ENCODE results near the gene EPO. TPM values are rescaled to one million over a fixed set of nuclear protein-coding genes. Genes with fewer than 3 reads are reported as not detected.
"Not testable (repeated sequence)": the region's sequence is repeated elsewhere in the genome, so short reads cannot be mapped to it uniquely, and the experiment has no call there.

Gene EPO
- total RNA-seq, 1 donor: not detected

DNA sequence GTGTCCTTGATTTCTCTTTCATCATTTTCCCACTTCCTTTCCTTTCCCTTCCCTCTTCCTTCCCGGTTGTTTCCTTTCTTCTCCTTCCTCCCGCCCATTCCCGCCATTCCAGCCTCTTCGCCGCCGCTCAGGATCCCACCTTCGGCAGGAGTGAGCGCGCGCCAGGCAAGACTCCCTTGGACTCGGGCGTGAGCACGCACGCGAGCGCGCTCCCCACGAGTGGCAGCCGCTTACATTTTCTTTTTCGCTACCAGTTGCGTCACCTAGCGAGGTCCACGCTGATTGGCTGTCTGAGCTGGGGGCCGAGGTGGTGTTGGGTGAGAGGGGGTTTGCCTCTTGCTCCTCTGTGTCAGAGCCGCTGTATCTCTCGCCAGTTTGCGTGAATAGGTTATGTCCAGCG is 24.9 kb downstream of the EPO start:
- H3K27me3 ChIP-seq (ENCODE audit: insufficient read depth, low read length): no peaks in the 10 kb centered on the region
- no peaks in the 10 kb centered on the region for H3K9me3 ChIP-seq (ENCODE audit: low read depth, low read length)
- peak overlapping the region; percentile 62 for H2AFZ ChIP-seq (ENCODE audit: low read length)
- no peak overlapping the region for H3K27ac ChIP-seq (ENCODE audit: low read depth, low read length)
- no peaks in the 10 kb centered on the region for H3K36me3 ChIP-seq (ENCODE audit: insufficient read depth, low read length)
- H3K4me3 ChIP-seq (ENCODE audit: insufficient read depth, low read length): peak overlapping the region; percentile 69
- H3K4me2 ChIP-seq (ENCODE audit: insufficient read depth, low read length): peak overlapping the region; percentile 75
- no peaks in the 10 kb centered on the region for H3K4me1 ChIP-seq (ENCODE audit: insufficient read depth, low read length)
- no peaks in the 10 kb centered on the region for H3K79me2 ChIP-seq (ENCODE audit: insufficient read depth, low read length)
- DNase-seq (ENCODE audit: insufficient read length, low spot score, missing footprints): peak; percentile 62
- TF ChIP-seq, protein P1, sequence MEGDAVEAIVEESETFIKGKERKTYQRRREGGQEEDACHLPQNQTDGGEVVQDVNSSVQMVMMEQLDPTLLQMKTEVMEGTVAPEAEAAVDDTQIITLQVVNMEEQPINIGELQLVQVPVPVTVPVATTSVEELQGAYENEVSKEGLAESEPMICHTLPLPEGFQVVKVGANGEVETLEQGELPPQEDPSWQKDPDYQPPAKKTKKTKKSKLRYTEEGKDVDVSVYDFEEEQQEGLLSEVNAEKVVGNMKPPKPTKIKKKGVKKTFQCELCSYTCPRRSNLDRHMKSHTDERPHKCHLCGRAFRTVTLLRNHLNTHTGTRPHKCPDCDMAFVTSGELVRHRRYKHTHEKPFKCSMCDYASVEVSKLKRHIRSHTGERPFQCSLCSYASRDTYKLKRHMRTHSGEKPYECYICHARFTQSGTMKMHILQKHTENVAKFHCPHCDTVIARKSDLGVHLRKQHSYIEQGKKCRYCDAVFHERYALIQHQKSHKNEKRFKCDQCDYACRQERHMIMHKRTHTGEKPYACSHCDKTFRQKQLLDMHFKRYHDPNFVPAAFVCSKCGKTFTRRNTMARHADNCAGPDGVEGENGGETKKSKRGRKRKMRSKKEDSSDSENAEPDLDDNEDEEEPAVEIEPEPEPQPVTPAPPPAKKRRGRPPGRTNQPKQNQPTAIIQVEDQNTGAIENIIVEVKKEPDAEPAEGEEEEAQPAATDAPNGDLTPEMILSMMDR (IDR thresholded peaks at IDR 0.05; ENCODE audit: extremely low read depth, low read depth, low read length): no peak
- H4K20me1 ChIP-seq (ENCODE audit: insufficient read depth, low read length): no peaks in the 10 kb centered on the region

DNA sequence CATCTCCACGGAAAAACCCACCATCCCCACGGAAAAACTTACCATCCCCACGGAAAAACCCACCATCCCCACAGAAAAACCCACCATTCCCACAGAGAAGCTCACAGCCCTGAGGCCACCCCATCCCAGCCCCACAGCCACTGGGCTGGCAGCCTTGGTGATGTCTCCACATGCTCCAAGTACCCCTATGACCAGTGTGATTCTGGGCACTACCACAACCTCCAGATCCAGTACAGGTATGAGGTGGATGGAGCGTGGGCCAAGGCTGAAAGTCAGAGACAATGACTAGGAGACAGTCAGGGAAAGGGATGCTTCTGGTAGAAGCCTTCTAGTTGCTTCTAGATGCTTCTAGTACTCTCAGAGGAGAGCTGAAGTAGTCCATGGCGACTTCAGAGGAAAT is 32.7 kb downstream of the EPO start:
- H3K4me1 ChIP-seq (ENCODE audit: insufficient read depth, low read length): no peaks in the 10 kb centered on the region
- H3K79me2 ChIP-seq (ENCODE audit: insufficient read depth, low read length): no peaks in the 10 kb centered on the region
- no peak overlapping the region for H2AFZ ChIP-seq (ENCODE audit: low read length)
- TF ChIP-seq, protein P1 (IDR thresholded peaks at IDR 0.05; ENCODE audit: extremely low read depth, low read depth, low read length): no peak
- H3K36me3 ChIP-seq (ENCODE audit: insufficient read depth, low read length): no peaks in the 10 kb centered on the region
- no peak overlapping the region for H3K27ac ChIP-seq (ENCODE audit: low read depth, low read length)
- H3K4me2 ChIP-seq (ENCODE audit: insufficient read depth, low read length): no peak overlapping the region
- H3K27me3 ChIP-seq (ENCODE audit: insufficient read depth, low read length): peaks cover 23% of the 10 kb centered on the region
- no peaks in the 10 kb centered on the region for H3K9me3 ChIP-seq (ENCODE audit: low read depth, low read length)
- DNase-seq (ENCODE audit: insufficient read length, low spot score, missing footprints): no peak
- H4K20me1 ChIP-seq (ENCODE audit: insufficient read depth, low read length): no peaks in the 10 kb centered on the region
- no peak overlapping the region for H3K4me3 ChIP-seq (ENCODE audit: insufficient read depth, low read length)

DNA sequence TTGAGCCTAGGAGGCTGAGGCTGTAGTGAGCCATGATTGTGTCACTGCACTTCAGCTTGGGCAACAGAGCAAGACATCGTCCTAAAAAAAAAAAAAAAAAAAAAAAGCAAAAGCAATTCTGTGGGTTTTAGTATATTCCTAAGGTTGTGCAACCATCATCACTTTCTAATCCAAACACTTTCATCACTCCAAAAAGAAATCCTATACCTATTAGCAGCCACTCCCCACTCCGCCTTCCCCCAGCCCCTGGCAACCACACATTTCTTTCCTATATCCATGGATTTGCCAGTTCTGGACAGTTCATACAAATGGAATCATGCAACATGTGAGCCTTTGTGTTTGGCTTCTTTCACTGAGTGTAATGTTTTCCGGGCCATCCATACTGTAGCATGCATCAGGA is 33.5 kb downstream of the EPO start:
- H3K27me3 ChIP-seq (ENCODE audit: insufficient read depth, low read length): peaks cover 23% of the 10 kb centered on the region
- no peaks in the 10 kb centered on the region for H3K9me3 ChIP-seq (ENCODE audit: low read depth, low read length)
- no peaks in the 10 kb centered on the region for H3K36me3 ChIP-seq (ENCODE audit: insufficient read depth, low read length)
- no peak for DNase-seq (ENCODE audit: insufficient read length, low spot score, missing footprints)
- no peaks in the 10 kb centered on the region for H4K20me1 ChIP-seq (ENCODE audit: insufficient read depth, low read length)
- TF ChIP-seq, protein P1 (IDR thresholded peaks at IDR 0.05; ENCODE audit: extremely low read depth, low read depth, low read length): no peak
- no peak overlapping the region for H2AFZ ChIP-seq (ENCODE audit: low read length)
- no peak overlapping the region for H3K4me2 ChIP-seq (ENCODE audit: insufficient read depth, low read length)
- H3K4me1 ChIP-seq (ENCODE audit: insufficient read depth, low read length): no peaks in the 10 kb centered on the region
- no peak overlapping the region for H3K4me3 ChIP-seq (ENCODE audit: insufficient read depth, low read length)
- H3K27ac ChIP-seq (ENCODE audit: low read depth, low read length): no peak overlapping the region
- no peaks in the 10 kb centered on the region for H3K79me2 ChIP-seq (ENCODE audit: insufficient read depth, low read length)

DNA sequence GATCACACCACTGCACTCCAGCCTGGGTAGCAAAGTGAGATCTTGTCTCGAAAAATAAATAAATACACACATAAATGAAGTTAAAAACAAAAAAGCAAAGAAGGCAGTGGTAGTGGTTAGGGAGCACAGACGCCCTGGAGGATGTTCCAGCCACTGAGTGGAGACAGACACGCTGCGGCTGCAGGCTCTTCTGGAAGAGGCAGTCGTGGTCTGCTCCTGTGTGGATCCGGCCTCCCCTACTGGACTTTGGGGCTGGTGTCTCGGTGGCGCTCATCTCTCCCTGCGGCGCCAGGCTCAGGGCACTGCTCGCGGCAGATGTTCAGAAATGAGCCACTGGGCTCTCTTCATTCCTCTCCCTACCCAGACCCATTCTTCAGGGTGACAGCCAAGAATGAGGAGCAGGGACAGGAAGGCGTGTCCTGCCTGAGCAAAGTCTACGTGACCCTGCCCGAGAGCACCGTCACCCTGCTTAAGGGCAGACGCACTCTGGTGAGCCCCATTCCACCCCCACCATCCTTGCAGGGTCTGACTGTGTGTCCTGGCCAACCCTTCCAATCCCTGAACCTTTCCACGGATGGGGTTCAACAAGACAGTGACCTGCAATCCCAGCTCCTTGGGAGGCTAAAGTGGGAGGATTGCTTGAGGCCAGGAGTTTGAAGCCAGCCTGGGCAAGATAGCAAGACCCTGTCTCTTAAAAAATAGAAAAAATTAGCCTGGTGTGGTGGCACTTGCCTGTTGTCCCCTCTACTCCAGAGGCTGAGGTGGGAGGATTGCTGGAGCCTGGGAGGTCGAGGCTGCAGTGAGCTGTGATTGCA is 39.3 kb downstream of the EPO start:
- Histone ChIP-seq H4K20me1 (ENCODE audit: insufficient read depth, low read length) (no peaks in the 10 kb centered on the region), H3K36me3 (ENCODE audit: insufficient read depth, low read length) (no peaks in the 10 kb centered on the region), H3K79me2 (ENCODE audit: insufficient read depth, low read length) (no peaks in the 10 kb centered on the region), H3K4me2 (ENCODE audit: insufficient read depth, low read length) (no peak overlapping the region), H3K4me3 (ENCODE audit: insufficient read depth, low read length) (no peak overlapping the region), H3K27ac (ENCODE audit: low read depth, low read length) (no peak overlapping the region), H3K4me1 (ENCODE audit: insufficient read depth, low read length) (no peaks in the 10 kb centered on the region), H3K27me3 (ENCODE audit: insufficient read depth, low read length) (peaks cover 4% of the 10 kb centered on the region), H3K9me3 (ENCODE audit: low read depth, low read length) (no peaks in the 10 kb centered on the region), H2AFZ (ENCODE audit: low read length) (no peak overlapping the region)
- TF ChIP-seq, protein P1 (IDR thresholded peaks at IDR 0.05; ENCODE audit: extremely low read depth, low read depth, low read length): no peak
- no peak for DNase-seq (ENCODE audit: insufficient read length, low spot score, missing footprints)

DNA sequence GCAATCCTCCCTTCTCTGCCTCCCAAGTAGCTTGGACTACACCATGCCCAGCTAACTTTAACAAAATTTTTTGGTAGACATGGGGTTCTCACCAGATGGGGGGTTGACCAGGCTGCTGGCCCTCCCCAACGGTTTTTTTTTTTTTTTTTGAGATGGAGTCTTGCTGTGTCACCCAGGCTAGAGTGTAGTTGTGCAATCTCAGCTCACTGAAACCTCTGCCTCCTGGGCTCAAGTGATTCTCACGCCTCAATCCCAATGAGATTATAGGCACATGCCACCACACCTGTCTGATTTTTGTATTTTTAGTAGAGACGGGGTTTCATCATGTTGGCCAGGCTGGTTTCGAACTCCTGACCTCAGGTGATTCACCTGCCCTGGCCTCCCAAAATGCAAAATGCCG is 42.6 kb downstream of the EPO start:
- H3K9me3 ChIP-seq (ENCODE audit: low read depth, low read length); H3K36me3 ChIP-seq (ENCODE audit: insufficient read depth, low read length); H3K4me1 ChIP-seq (ENCODE audit: insufficient read depth, low read length); H3K27me3 ChIP-seq (ENCODE audit: insufficient read depth, low read length); H2AFZ ChIP-seq (ENCODE audit: low read length); H3K4me3 ChIP-seq (ENCODE audit: insufficient read depth, low read length); H3K79me2 ChIP-seq (ENCODE audit: insufficient read depth, low read length); H3K27ac ChIP-seq (ENCODE audit: low read depth, low read length); DNase-seq (ENCODE audit: insufficient read length, low spot score, missing footprints); H4K20me1 ChIP-seq (ENCODE audit: insufficient read depth, low read length); H3K4me2 ChIP-seq (ENCODE audit: insufficient read depth, low read length): not testable (repeated sequence)

Data from osteoblast (primary cell).